Measurements from ENCODE around the gene PAAF1.

Gene PAAF1

GRCh38 chr11:73977856-73978519 is 101.2 kb downstream of the PAAF1 start:
- no peaks in the 10 kb centered on the region for H3K27me3 ChIP-seq (ENCODE audit: insufficient read depth, low read length)
- peaks cover 75% of the 10 kb centered on the region for H3K4me1 ChIP-seq (ENCODE audit: insufficient read depth, low read length, severe bottlenecking)
- H3K79me2 ChIP-seq (ENCODE audit: insufficient read depth, low read length), result peaks cover 13% of the 10 kb centered on the region
- H3K36me3 ChIP-seq (ENCODE audit: insufficient read depth, low read length), result peaks cover 94% of the 10 kb centered on the region
- H2AFZ ChIP-seq (ENCODE audit: low read length), result no peak overlapping the region
- no peaks in the 10 kb centered on the region for H3K9me3 ChIP-seq (ENCODE audit: low read length)
- H3F3A ChIP-seq (ENCODE audit: insufficient read depth, low read length), result peaks cover 20% of the 10 kb centered on the region
- TF ChIP-seq CTCF (IDR thresholded peaks at IDR 0.05; ENCODE audit: low read length) (no peak), EZH2 (IDR thresholded peaks at IDR 0.05; ENCODE audit: borderline replicate concordance, low read length) (no peak)
- no peak overlapping the region; the same call in 1 of the 2 replicates for H3K9ac ChIP-seq (ENCODE audit: low read length)
- peak overlapping the region; percentile 98 for H3K27ac ChIP-seq (ENCODE audit: low read depth, low read length, poor library complexity, severe bottlenecking)
- peak overlapping the region; percentile 3 for H3K4me3 ChIP-seq (ENCODE audit: low read depth, low read length, poor library complexity, severe bottlenecking)
- H3K9me2 ChIP-seq (ENCODE audit: low read depth, low read length), result no peaks in the 10 kb centered on the region
- H4K20me1 ChIP-seq (ENCODE audit: insufficient read depth, low read length), result no peaks in the 10 kb centered on the region
- peak overlapping the region; percentile 16; the same call in 1 of the 2 replicates for H3K4me2 ChIP-seq (ENCODE audit: low read length)

- H3K4me2 ChIP-seq (ENCODE audit: low read length), result peak overlapping the region; percentile 99; the same call in 1 of the 2 replicates
- H3K9me3 ChIP-seq (ENCODE audit: low read length), result no peaks in the 10 kb centered on the region
- TF ChIP-seq EZH2 (IDR thresholded peaks at IDR 0.05; ENCODE audit: borderline replicate concordance, low read length), result no peak
- no peak for TF ChIP-seq CTCF (IDR thresholded peaks at IDR 0.05; ENCODE audit: low read length)
- no peaks in the 10 kb centered on the region for H3K9me2 ChIP-seq (ENCODE audit: low read depth, low read length)
- no peaks in the 10 kb centered on the region for H4K20me1 ChIP-seq (ENCODE audit: insufficient read depth, low read length)
- peaks cover 72% of the 10 kb centered on the region for H3K4me1 ChIP-seq (ENCODE audit: insufficient read depth, low read length, severe bottlenecking)
- H3K79me2 ChIP-seq (ENCODE audit: insufficient read depth, low read length), result peaks cover 13% of the 10 kb centered on the region
- peak overlapping the region; percentile 3 for H3K4me3 ChIP-seq (ENCODE audit: low read depth, low read length, poor library complexity, severe bottlenecking)
- H3K27me3 ChIP-seq (ENCODE audit: insufficient read depth, low read length), result no peaks in the 10 kb centered on the region
- H3K9ac ChIP-seq (ENCODE audit: low read length), result no peak overlapping the region; the same call in 1 of the 2 replicates
- H2AFZ ChIP-seq (ENCODE audit: low read length), result no peak overlapping the region
- peaks cover 20% of the 10 kb centered on the region for H3F3A ChIP-seq (ENCODE audit: insufficient read depth, low read length)
- H3K36me3 ChIP-seq (ENCODE audit: insufficient read depth, low read length), result peaks cover 87% of the 10 kb centered on the region
- H3K27ac ChIP-seq (ENCODE audit: low read depth, low read length, poor library complexity, severe bottlenecking), result peak overlapping the region; percentile 98
Measured at GRCh38 chr11:73978576-73979086, 101.8 kb downstream of the PAAF1 start.

- TF ChIP-seq CTCF (IDR thresholded peaks at IDR 0.05; ENCODE audit: low read length) (no peak), EZH2 (IDR thresholded peaks at IDR 0.05; ENCODE audit: borderline replicate concordance, low read length) (no peak)
- Histone ChIP-seq H3K27me3 (ENCODE audit: insufficient read depth, low read length) (no peaks in the 10 kb centered on the region), H3K36me3 (ENCODE audit: insufficient read depth, low read length) (peaks cover 71% of the 10 kb centered on the region), H3K79me2 (ENCODE audit: insufficient read depth, low read length) (peaks cover 13% of the 10 kb centered on the region), H2AFZ (ENCODE audit: low read length) (no peak overlapping the region), H3F3A (ENCODE audit: insufficient read depth, low read length) (peaks cover 20% of the 10 kb centered on the region), H3K4me3 (ENCODE audit: low read depth, low read length, poor library complexity, severe bottlenecking) (peak overlapping the region; percentile 90), H3K9me3 (ENCODE audit: low read length) (no peaks in the 10 kb centered on the region), H3K4me2 (ENCODE audit: low read length) (peak overlapping the region; percentile 99), H4K20me1 (ENCODE audit: insufficient read depth, low read length) (no peaks in the 10 kb centered on the region), H3K9ac (ENCODE audit: low read length) (peak overlapping the region; percentile 92), H3K4me1 (ENCODE audit: insufficient read depth, low read length, severe bottlenecking) (peaks cover 74% of the 10 kb centered on the region), H3K9me2 (ENCODE audit: low read depth, low read length) (no peaks in the 10 kb centered on the region), H3K27ac (ENCODE audit: low read depth, low read length, poor library complexity, severe bottlenecking) (peak overlapping the region; percentile 98)
Measured at GRCh38 chr11:73980001-73980961, 103.5 kb downstream of the PAAF1 start.

Data from OCI-LY1 (cell line).